SK-N-MC (cell line): ENCODE results near the gene TDRD12.
"Not testable (repeated sequence)": the region's sequence is repeated elsewhere in the genome, so short reads cannot be mapped to it uniquely, and the experiment has no call there.

Experiments used
- DNase-seq: peaks from one replicate; pipeline ENCODE4 v3.0.0-alpha.2; 2011; ENCODE audit warnings: low read depth, low spot score
- H3K27ac ChIP-seq: fragments of 200-600 bp; sonication (generic); 2 replicates; pipeline ENCODE4 v1.5.1; 2016; ENCODE audit warnings: mixed run types
- H3K36me3 ChIP-seq: fragments of 200-600 bp; sonication (generic); 2 replicates; pipeline ENCODE4 v1.6.1; 2017; ENCODE audit warnings: antibody characterized with exemption, low read length, mixed read lengths; ENCODE audit not compliant: insufficient read depth
- H3K4me3 ChIP-seq: fragments of 200-600 bp; sonication (generic); 2 replicates; pipeline ENCODE4 v1.5.1; 2016
- H3K9ac ChIP-seq: fragments of 200-600 bp; sonication (generic); 2 replicates; pipeline ENCODE4 v1.8.0; 2017; ENCODE audit warnings: mixed run types, mixed read lengths; ENCODE audit not compliant: insufficient read length
- H3K9me3 ChIP-seq: fragments of 200-600 bp; sonication (generic); 2 replicates; pipeline ENCODE4 v1.6.1; 2017; ENCODE audit warnings: low read depth, mild to moderate bottlenecking, antibody characterized with exemption, low read length, moderate library complexity, mixed read lengths
- EZH2 ChIP-seq: fragments of 200-600 bp; sonication (generic); IDR thresholded peaks from one replicate; pipeline ENCODE4 v1.6.1; 2017; ENCODE audit warnings: antibody characterized with exemption
- FOXP2 ChIP-seq: optimal IDR thresholded peaks from 2 replicates; pipeline ENCODE3; 2011; ENCODE audit warnings: mild to moderate bottlenecking, moderate library complexity; ENCODE audit not compliant: insufficient read depth; ENCODE audit errors: extremely low read length, control extremely low read depth
- POLR2AphosphoS5 ChIP-seq: IDR thresholded peaks from 2 replicates; pipeline ENCODE4 v1.6.1; 2012; ENCODE audit warnings: mild to moderate bottlenecking, low read depth, low read length, borderline replicate concordance

TDRD12 gene

DNA sequence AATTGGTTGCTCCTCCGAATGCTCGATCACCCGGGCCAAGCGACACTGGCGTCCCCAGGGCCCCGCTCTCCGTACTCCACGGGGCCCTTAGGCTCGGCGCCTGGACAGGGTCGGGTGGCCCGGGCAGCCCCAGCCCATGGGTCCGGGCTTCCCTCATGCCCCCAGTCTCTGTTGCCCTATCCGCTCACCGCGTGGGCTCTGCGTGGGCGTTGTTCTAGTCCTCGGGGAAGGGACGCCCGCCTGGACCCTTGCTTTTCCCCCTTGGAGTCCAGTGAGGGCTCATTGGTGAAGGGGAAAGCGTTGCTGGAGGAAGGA lies 1.3 kb downstream of the TDRD12 start:
- no peaks in the 10 kb centered on the region for H3K9me3 ChIP-seq
- TF ChIP-seq EZH2: no peak
- no peak for TF ChIP-seq POLR2AphosphoS5
- TF ChIP-seq FOXP2: no peak
- no peaks in the 10 kb centered on the region for H3K36me3 ChIP-seq
- no peak overlapping the region for H3K9ac ChIP-seq
- no peak overlapping the region for H3K27ac ChIP-seq
- no peak for DNase-seq
- H3K4me3 ChIP-seq: no peak overlapping the region

DNA sequence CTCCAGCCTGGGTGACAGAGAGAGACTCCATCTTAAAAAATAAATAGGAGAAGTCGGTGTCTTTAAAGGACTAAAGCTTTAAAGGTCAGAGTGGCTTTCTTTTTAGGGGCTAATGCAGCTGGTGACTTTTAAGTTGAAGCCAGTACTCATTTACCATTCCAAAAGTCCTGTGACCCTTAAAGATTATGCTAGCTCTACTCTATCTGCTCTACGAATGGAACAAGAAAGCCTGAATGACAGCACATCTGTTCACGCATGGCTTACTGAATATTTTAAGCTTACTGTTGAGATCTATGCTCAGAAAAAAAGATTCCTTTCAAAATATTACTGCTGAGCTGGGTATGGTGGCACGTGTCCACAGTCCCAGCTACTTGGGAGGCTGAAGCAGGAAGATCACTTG lies 16.4 kb downstream of the TDRD12 start:
- no peak overlapping the region for H3K27ac ChIP-seq
- TF ChIP-seq FOXP2 (no peak), EZH2 (no peak), POLR2AphosphoS5 (no peak)
- no peak overlapping the region for H3K9ac ChIP-seq
- no peaks in the 10 kb centered on the region for H3K9me3 ChIP-seq
- no peaks in the 10 kb centered on the region for H3K36me3 ChIP-seq
- DNase-seq: no peak
- H3K4me3 ChIP-seq: no peak overlapping the region

DNA sequence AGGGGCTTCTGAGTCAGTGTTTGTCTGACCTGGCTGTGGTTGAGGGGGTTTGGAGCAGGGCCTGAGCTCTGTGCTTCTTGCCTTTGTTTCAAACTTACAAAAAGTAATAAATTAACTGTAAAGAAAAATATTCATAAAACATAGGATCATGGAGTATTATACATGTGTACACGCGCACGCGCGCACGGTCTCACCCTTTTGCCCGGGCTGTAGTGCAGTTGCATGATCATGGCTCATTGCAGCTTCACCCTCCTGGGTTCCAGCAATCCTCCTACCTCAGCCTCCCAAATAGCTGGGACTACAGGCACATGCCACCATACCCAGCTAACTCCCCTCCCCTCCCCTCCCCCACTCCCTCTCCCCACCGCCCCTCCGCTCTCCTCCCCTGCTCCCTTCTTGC lies 23.5 kb downstream of the TDRD12 start:
- Histone ChIP-seq H3K9me3 (no peaks in the 10 kb centered on the region), H3K9ac (no peak overlapping the region), H3K27ac (no peak overlapping the region), H3K4me3 (no peak overlapping the region), H3K36me3 (no peaks in the 10 kb centered on the region)
- no peak for DNase-seq
- no peak for TF ChIP-seq POLR2AphosphoS5
- no peak for TF ChIP-seq EZH2
- no peak for TF ChIP-seq FOXP2

DNA sequence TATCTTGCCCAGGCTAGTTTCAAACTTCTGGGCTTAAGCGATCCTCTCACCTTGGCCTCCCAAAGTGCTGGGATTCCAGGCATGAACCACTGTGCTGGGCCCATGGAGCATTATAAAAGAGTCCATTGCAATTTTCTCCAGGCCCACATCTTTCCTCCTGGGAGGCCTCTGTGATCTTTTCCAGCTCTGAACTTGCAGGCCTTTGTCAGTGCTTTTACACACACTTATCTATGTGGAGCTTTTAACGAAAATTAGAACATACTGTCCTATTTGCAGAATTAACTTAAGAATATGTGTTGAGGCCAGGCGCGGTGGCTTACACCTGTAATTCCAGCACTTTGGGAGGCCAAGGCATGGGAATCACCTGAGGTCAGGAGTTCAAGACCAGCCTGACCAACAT lies 23.9 kb downstream of the TDRD12 start:
- Histone ChIP-seq H3K9ac (no peak overlapping the region), H3K4me3 (no peak overlapping the region), H3K27ac (no peak overlapping the region), H3K9me3 (no peaks in the 10 kb centered on the region), H3K36me3 (no peaks in the 10 kb centered on the region)
- TF ChIP-seq POLR2AphosphoS5 (no peak), FOXP2 (no peak), EZH2 (no peak)
- DNase-seq: no peak

DNA sequence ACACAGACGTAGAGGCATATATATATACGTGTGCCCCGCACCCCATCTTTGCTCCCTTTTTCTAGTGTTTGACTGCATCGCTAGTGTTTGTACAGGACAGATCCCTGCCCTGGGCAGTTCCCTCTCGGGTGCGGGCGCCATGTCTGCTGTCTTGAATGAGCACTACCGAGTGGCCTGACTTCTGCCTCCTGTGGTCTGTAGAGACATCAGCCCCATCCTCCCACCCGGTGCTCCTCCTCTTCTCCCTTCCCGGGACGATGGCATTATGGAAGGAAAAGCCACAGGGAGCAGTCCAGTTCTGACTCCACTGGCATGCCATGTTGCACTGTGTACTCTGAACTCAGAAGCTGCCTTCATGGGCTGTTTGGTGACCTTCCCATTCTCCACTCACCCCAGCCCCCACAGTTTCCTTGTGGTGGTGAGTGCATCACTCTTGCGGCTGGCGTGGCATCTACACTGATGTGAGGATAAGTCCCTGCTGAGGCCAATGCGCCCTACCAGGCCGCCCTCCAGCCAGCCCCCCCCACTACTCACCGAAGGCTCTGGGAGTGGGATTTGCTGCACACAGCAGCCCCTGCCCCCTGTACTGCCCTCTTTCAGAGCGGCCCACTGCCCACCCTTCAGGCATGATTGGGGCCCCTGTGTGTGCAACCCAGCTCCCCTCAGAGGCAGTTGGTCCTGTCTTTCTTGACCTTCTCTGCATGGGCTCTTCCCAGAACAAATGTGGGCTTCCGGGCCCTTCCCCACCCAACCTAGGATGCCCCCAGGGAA lies 25.2 kb downstream of the TDRD12 start:
- TF ChIP-seq EZH2 (no peak), FOXP2 (no peak), POLR2AphosphoS5 (no peak)
- Histone ChIP-seq H3K4me3 (no peak overlapping the region), H3K27ac (no peak overlapping the region), H3K36me3 (no peaks in the 10 kb centered on the region), H3K9me3 (no peaks in the 10 kb centered on the region), H3K9ac (no peak overlapping the region)
- DNase-seq: no peak

DNA sequence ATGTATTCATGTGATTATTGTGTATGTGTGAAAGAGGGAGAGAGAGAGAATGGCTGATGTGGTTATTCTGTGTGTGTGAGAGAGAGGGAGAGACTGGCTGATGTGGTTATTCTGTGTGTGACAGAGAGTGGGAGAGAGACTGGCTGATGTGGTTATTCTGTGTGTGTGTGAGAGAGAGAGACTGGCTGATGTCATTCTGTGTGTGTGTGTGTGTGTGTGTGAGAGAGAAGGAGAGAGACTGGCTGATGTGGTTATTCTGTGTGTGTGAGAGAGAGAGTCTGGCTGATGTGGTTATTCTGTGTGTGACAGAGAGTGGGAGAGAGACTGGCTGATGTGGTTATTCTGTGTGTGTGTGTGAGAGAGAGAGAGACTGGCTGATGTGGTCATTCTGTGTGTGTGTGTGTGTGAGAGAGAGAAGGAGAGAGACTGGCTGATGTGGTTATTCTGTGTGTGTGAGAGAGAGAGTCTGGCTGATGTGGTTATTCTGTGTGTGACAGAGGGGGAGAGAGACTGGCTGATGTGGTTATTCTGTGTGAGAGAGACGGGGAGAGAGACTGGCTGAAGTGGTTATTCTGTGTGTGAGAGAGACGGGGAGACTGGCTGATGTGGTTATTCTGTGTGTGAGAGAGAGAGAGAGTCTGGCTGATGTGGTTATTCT lies 26.2 kb downstream of the TDRD12 start:
- H3K27ac ChIP-seq, DNase-seq, H3K4me3 ChIP-seq, H3K36me3 ChIP-seq, H3K9ac ChIP-seq, H3K9me3 ChIP-seq: not testable (repeated sequence)

DNA sequence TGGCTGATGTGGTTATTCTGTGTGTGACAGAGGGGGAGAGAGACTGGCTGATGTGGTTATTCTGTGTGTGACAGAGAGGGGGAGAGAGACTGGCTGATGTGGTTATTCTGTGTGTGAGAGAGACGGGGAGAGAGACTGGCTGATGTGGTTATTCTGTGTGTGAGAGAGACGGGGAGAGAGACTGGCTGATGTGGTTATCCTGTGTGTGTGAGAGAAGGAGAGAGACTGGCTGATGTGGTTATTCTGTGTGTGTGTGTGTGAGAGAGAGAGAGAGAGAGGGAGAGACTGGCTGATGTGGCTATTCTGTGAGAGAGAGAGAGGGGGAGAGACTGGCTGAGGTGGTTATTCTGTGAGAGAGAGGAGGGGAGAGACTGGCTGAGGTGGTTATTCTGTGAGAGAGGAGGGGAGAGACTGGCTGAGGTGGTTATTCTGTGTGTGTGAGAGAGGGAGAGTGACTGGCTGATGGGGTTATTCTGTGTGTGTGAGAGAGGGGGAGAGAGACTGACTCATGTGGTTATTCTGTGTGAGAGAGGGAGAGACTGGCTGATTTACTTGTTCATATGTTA lies 27.1 kb downstream of the TDRD12 start:
- H3K36me3 ChIP-seq, H3K9ac ChIP-seq, H3K4me3 ChIP-seq, H3K27ac ChIP-seq, H3K9me3 ChIP-seq, DNase-seq: not testable (repeated sequence)

DNA sequence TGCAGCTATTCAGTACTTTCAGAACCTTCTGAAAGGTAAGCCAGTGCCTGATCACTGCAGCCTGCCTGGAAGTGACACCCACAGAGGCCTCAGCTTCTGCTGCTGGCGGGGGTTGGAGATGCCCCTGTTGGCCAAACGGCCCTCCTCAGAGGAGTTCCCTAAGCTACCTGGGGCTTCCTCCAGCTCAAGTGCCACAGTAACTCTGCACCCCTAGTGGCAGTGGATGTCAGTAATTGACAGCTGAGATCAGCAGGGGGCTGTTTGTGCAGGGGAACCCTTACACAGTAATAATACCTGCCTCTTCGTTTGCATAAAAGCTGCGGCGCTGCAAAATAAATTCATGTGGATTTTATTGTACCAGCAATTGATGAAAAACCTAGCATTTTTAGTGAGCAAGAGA lies 28.9 kb downstream of the TDRD12 start:
- Histone ChIP-seq H3K9me3 (no peaks in the 10 kb centered on the region), H3K4me3 (no peak overlapping the region), H3K9ac (no peak overlapping the region), H3K36me3 (no peaks in the 10 kb centered on the region), H3K27ac (no peak overlapping the region)
- TF ChIP-seq EZH2: no peak
- no peak for TF ChIP-seq FOXP2
- no peak for TF ChIP-seq POLR2AphosphoS5
- DNase-seq: no peak

DNA sequence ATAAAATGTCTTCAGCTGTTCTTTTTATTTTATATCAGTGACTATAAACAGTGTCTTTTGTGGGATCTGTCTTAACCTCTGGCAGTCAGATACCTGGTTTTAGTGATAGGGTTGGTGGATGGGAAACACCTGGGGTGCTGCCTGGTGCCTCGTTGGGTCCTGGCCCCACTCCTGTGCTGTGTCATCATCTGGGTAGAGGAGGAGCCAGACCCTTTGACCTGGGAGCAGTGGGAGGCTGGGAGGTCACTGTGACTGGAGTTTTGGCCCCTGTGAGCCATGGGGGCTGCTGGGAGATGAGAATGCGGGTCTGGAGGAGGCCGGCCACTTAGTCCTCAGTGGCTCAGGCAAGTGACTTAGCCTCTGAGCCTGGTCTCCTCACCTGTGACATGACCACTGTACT lies 29.4 kb downstream of the TDRD12 start:
- H3K36me3 ChIP-seq: no peaks in the 10 kb centered on the region
- no peak overlapping the region for H3K9ac ChIP-seq
- no peak overlapping the region for H3K4me3 ChIP-seq
- TF ChIP-seq FOXP2 (no peak), POLR2AphosphoS5 (no peak), EZH2 (no peak)
- DNase-seq: no peak
- no peak overlapping the region for H3K27ac ChIP-seq
- H3K9me3 ChIP-seq: no peaks in the 10 kb centered on the region

DNA sequence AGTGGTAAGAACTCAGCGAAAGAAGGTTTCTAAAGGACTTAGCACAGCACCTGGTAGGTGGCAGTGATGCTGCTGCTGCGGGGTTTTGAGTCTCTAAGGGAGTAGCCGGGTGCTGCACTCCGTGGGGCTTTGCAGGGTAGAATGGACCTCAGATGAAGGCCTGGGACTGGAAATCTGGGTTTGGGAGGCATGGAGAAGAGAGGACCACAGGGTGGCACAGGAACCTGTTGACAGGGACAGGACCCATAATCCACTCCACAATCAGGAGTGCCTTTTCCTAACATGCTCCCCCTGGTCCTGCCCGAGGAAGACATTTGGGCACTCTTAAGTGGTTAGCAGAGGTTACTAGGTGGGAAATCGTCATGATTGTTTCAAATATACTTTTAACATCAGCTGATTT lies 29.8 kb downstream of the TDRD12 start:
- no peak for TF ChIP-seq POLR2AphosphoS5
- no peak for TF ChIP-seq FOXP2
- no peak for TF ChIP-seq EZH2

More for the DNA sequence above, 29.8 kb downstream of the TDRD12 start:
- DNase-seq: no peak
- H3K9me3 ChIP-seq: no peaks in the 10 kb centered on the region
- H3K9ac ChIP-seq: no peak overlapping the region
- H3K36me3 ChIP-seq: no peaks in the 10 kb centered on the region
- no peak overlapping the region for H3K4me3 ChIP-seq
- H3K27ac ChIP-seq: no peak overlapping the region
